Lower leg skin (tissue), 4 donors: ENCODE data around the gene FKBP1A. TPM values are rescaled to one million over a fixed set of nuclear protein-coding genes. Genes with fewer than 3 reads are reported as not detected.

Experiments
- DNase-seq, 2 donors: peaks; one replicate each; pipeline ENCODE4 v3.0.0-alpha.2; 2019; ENCODE audit warnings: low spot score in 2 of 2
- H3K4me3 ChIP-seq: fragments of 200-600 bp; sonication (generic); 2 replicates; pipeline ENCODE4 v1.5.1; 2017; ENCODE audit warnings: mild to moderate bottlenecking, low read depth; ENCODE audit not compliant: poor library complexity, severe bottlenecking
- POLR2A ChIP-seq, 2 donors: fragments of 450-650 bp; IDR thresholded peaks; one replicate each; pipeline ENCODE4 v1.6.1; 2016 to 2017; ENCODE audit warnings: antibody characterized with exemption in 2 of 2, mild to moderate bottlenecking in 1 of 2, moderate library complexity in 1 of 2
- WGBS, 2 donors: methylation state at CpG; one replicate each; pipeline ENCODE4 v1.1.5; 2018; 5-methylcytosine and 5-hydroxymethylcytosine counted together
- intact Hi-C: fragments of 100-400 bp; cut with DNase I; formaldehyde crosslinking; loops from one replicate; pipeline ENCODE4 v1.15.0; 2023; ENCODE audit warnings: low total_unique reads
- total RNA-seq, 4 donors: library from RNA; depleted of rRNA; stranded (reverse); fragments of >200 nt; gene quantifications; one replicate each; pipeline ENCODE4 v1.1.0, GENCODE V29; 2016
- TF ChIP-seq, protein P1 (sequence below), 3 donors: fragments of 450-650 bp; IDR thresholded peaks; one replicate each; pipeline ENCODE4 v1.5.1; 2016; ENCODE audit warnings: antibody characterized with exemption in 3 of 3, mild to moderate bottlenecking in 3 of 3, moderate library complexity in 2 of 3

Gene FKBP1A
- total RNA-seq, 4 donors from 2014 or later = 72.6 to 133 (median 87.5) TPM

DNA sequence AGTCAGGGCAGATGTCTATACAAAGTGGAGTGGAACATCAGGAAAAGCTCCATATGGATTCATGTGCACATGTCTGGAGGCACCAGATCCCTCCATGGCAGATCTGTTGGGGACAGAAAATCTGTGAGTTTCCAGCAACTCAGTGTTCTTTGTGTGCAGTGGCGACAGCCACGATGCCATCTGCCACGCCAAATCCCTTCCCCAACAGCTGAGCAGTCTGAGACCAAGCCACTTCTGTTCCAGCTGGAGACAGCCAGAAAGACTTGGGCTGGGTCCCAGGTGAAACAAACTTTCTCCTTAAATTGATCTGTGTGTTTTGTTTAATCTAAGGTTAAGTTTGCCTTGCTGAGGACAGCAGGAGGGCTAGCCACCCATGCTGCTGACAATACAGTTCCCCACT is 22.9 kb downstream of the FKBP1A start:
- no peak for TF ChIP-seq POLR2A (IDR thresholded peaks at IDR 0.05)
- TF ChIP-seq, protein P1, sequence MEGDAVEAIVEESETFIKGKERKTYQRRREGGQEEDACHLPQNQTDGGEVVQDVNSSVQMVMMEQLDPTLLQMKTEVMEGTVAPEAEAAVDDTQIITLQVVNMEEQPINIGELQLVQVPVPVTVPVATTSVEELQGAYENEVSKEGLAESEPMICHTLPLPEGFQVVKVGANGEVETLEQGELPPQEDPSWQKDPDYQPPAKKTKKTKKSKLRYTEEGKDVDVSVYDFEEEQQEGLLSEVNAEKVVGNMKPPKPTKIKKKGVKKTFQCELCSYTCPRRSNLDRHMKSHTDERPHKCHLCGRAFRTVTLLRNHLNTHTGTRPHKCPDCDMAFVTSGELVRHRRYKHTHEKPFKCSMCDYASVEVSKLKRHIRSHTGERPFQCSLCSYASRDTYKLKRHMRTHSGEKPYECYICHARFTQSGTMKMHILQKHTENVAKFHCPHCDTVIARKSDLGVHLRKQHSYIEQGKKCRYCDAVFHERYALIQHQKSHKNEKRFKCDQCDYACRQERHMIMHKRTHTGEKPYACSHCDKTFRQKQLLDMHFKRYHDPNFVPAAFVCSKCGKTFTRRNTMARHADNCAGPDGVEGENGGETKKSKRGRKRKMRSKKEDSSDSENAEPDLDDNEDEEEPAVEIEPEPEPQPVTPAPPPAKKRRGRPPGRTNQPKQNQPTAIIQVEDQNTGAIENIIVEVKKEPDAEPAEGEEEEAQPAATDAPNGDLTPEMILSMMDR (IDR thresholded peaks at IDR 0.05) = no peak
- intact Hi-C loops = no loop called here
- no peak overlapping the region for H3K4me3 ChIP-seq
- WGBS, 2 donors = 72% methylated on average over 3 of the region's 3 CpGs
- no peak for DNase-seq

DNA sequence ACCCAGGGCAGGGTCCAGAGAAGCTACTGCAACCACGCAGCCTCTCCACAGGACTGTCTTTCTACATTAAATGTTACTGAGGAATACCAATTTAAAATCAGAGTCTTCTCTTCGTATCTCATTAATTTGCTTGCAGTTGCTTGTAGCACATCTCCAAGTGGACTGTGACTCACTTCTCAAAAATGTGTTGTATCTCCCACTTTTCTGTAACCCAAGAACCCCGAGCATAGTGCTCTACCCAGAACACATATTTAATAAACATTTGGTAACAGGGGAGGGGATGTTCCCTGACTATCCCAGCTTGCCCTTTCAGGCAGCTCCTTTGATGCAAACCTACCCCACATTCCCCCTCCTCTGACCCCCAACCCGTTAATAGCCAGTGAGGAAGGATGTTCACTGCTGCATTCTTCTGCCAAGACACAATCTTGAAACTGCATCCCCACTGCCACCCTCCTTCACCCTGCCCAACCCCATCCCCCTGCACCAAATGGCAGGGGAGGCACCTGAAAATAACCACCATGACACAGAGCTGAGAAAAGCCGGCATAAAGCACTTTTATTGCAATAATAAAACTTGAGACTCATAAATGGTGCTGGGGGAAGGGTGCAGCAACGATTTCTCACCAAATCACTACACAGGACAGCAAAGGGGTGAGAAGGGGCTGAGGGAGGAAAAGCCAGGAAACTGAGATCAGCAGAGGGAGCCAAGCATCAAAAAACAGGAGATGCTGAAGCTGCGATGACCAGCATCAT is 24.2 kb downstream of the FKBP1A start:
- no peak for DNase-seq
- H3K4me3 ChIP-seq = no peak overlapping the region
- intact Hi-C loops = no loop called here
- TF ChIP-seq, protein P1 (IDR thresholded peaks at IDR 0.05) = no peak
- no peak for TF ChIP-seq POLR2A (IDR thresholded peaks at IDR 0.05)
- 68 to 69% methylated on average over 7 of the region's 7 CpGs for whole genome bisulfite sequencing, 2 donors

DNA sequence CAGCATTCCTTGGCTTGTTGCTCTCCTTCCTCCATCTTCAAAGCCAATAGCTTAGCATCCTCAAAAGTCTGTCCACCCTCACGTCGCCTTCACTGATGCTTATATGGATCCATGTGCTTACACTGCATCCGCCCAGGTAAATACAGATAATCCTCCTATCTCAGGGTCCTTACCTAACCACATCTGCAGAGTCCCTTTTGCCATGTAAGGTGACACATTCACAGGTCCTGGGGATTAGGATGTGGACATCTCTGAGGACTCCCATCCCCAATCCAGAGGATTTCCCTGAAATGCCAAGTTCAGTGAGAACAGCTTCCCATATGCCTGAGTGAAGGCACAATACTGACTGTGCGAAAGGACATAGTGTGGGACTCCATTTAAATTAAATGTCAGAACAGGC is 25.4 kb downstream of the FKBP1A start:
- intact Hi-C loops = no loop called here
- no peak overlapping the region for H3K4me3 ChIP-seq
- 96 to 97% methylated on average over 4 of the region's 4 CpGs for WGBS, 2 donors
- TF ChIP-seq, protein P1 (IDR thresholded peaks at IDR 0.05) = no peak
- TF ChIP-seq POLR2A (IDR thresholded peaks at IDR 0.05) = no peak
- DNase-seq = no peak

DNA sequence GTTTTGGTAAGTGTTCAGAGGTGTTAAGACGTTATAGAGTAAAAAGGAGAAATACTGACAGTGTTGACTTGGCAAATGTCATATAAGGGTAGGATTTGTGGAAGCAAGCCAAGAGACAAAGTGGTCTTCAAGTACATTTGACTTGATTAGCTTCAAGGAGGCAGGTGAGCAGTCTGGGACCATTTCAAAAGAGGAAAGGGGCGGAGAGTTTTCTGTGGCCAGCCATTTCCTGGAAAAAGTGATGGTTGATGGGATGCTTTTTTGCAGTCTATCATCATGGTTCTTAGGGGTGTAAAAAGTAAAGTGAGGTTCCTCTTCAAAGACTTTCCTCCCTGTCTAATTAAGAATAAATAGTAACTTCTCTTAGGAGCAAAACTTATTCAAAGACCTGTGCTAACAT is 28.7 kb downstream of the FKBP1A start:
- intact Hi-C loops = no loop called here
- H3K4me3 ChIP-seq = no peak overlapping the region
- WGBS, 2 donors = 82 to 84% methylated on average over 2 of the region's 2 CpGs
- TF ChIP-seq, protein P1 (IDR thresholded peaks at IDR 0.05) = no peak
- no peak for TF ChIP-seq POLR2A (IDR thresholded peaks at IDR 0.05)
- no peak for DNase-seq

DNA sequence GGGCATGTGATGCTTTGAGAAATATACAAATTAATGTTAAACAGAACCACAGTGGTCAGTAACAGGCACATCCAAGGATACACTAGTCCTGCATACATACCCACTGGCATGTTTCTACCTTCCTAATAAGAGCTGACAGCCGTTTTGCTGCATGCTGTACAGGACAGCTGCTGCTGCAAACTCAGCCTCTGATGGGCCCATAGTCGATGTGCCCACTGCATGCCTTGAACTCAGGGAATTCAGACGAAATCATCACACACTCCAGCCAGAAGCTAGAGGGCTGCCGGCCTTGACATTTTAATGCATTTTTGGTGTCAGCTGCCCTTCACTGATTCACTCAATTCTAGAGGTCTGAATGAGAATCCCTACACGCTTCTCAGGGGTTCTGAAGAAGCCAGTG is 29.3 kb downstream of the FKBP1A start:
- intact Hi-C loops = no loop called here
- no peak for TF ChIP-seq POLR2A (IDR thresholded peaks at IDR 0.05)
- TF ChIP-seq, protein P1 (IDR thresholded peaks at IDR 0.05) = no peak
- no peak overlapping the region for H3K4me3 ChIP-seq
- DNase-seq = no peak
- WGBS, 2 donors = 83 to 91% methylated on average over 5 of the region's 5 CpGs

DNA sequence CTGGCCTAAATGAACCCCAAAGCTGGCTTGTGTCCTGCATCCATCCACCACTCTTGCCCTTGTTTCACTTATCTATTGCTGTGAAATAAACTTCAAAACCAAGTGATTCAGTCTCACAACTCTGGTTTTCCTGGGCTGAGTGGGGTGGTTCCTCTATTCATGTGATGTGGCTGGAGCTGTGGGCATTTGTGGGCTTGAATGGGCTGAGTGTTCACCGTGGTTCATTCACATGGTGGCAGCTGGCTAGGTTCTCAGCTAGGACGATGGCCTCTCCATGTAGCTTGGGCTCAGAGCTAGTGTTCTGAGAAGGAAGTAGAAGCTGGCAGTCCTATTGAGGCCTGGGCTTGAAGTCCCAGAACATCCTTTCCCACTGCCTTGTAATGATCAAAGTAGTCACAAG is 30.4 kb downstream of the FKBP1A start:
- 87 to 92% methylated on average over 2 of the region's 2 CpGs for WGBS, 2 donors
- intact Hi-C loops = no loop called here
- no peak for TF ChIP-seq POLR2A (IDR thresholded peaks at IDR 0.05)
- TF ChIP-seq, protein P1 (IDR thresholded peaks at IDR 0.05) = no peak
- H3K4me3 ChIP-seq = no peak overlapping the region
- DNase-seq = no peak
